DMS79 treated with DMSO at 0.1 percent for 48 hours (cell line): ENCODE results near the gene THSD4.

Source experiments
- DNase-seq: peaks from one replicate; lab custom pipeline; 2025; lab: John Stamatoyannopoulos, UW

THSD4 gene

DNA sequence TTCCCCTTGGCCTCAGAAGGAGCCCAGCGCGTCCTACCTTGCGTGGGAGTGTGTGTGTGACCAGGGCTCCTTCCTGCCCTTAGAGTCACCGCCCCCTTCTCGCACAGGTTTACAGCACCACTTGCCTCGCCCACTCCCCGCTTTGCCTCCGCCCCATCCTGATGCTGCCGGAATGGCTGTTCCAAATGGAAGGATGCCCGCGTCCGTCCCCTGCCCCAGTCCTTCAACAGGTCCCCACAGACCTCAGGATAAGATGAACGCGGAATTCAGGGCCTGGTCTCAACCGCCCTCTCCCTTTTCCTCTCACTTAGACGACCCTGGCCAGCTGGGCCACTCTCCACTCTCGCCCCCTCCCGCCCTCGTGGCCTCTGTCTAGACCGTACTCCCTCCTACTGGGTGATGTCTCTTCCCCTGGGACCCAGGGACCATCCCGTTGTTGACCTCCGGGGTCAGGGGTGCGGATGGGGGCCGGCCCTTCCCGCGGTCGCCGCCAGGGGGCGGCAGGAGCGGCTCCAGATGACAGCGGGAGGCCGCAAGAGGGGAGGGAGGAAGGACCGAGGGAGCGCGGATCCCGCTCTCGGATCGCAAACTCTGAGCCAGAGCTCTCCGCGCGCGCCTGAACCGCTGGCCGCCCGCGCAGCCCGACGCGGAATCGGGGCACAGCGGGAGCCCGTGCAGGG lies at the start of gene THSD4:
Gene THSD4, plus strand, starts transcription at position 585 of the 680 bp plus-strand sequence.
- DNase-seq = no peak

DNA sequence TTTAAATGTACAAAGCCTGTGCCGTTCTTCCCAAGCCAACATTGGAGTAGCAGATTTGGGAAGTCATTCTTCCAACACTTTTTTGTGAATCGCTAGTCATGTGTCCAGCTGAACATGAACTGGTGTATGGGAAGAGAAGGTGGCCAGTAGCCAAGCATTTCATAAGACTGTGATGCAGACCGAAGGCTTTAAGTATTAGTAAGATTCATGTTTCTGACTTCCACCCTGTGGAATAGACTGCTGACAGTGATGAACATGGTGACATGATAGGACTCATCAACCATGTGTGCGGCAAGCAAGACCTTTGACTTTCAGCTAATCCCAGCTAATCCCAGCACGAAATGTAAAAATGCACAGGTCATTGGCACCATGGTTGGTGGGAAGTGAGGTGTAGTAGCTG lies 48.3 kb upstream of the THSD4 start:
- no peak for DNase-seq

DNA sequence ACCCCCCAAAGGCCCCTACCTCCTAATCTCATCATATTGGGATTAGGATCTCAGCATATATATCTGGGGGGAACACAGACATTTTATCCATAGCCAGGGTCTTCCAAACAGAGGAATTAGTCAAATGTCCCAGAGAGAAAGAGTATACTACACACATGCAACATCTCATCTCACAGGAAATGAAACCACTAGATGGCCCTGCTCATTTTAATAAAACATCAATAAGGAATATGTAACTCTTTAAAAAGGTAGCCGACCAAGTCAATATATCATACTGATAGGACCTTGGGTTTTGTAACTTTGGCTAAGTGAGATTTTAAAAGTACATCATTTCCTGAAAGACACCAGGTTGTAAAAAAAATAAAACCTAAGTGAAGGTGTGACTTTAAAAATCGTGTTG lies 45.6 kb upstream of the THSD4 start:
- DNase-seq = no peak

DNA sequence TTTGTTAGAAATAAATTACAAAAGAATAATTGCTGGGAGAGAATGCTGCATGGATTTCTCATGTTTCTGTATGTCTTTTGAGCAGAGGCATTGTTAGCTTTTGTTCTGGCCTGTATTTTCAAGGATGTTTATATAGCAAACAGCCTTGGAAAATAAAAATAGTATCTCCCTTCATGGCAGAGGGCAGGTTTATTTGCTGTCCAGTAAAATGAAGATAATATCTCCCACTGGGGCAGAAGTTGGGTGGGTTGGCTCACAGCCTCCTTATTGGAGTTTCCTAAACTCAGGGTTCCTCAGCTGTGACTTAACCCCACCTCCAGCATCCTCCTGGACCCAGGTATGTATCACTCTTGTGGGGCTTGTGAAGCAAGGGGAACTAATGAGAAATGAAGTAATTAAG lies 43.7 kb upstream of the THSD4 start:
- no peak for DNase-seq

DNA sequence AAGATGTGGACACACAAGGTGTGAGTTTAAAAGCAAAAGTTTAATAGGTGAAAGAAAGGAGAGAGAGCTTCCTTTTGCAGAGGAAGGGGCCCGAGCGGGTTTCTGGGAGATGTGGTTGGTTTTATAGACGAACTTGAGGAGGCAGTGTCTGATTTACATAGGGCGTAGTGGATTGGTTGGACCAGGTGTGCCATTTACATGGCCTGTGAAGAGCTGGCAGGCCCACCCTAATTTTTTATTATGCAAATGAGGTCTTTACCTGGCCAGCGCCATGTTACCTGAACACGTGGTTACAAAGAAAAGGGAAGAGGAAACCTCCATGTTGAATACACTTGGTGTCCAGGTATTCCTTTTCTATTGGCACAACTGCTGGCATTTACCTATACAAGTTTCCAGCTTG lies 42.8 kb upstream of the THSD4 start:
- DNase-seq = no peak

DNA sequence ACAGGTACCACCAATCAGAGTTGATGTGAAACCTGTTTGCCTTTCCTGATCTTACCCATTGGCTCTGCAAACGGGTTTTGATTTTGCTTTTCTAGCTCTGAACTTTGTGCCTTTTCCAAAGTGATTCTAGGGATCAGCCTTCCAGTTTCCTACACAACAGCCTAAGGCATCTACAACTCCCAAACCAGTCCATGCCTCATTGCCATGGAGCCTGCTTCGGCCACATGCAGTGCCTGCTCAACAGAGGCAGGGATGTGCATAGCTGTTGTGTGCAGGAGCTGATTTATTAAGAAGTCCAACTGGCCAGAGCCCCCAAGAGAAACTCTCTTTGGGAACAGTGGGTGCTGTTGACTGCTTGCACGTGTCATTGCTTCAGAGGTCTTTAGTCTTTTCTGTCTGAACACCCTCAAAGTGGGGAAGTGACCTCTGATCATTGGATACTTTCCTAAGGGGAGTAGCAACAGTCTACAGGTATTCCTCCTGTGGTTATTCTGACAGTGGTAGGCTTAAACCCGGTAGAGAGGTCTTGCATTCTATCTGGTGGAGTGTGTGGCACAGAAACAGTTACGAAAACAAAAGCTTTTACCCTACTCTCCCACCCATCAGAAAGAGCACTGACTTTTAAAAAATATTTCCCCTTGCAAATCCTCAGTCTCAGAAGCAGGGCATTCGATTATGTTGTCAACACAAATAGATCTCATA lies 36.6 kb upstream of the THSD4 start:
- no peak for DNase-seq

DNA sequence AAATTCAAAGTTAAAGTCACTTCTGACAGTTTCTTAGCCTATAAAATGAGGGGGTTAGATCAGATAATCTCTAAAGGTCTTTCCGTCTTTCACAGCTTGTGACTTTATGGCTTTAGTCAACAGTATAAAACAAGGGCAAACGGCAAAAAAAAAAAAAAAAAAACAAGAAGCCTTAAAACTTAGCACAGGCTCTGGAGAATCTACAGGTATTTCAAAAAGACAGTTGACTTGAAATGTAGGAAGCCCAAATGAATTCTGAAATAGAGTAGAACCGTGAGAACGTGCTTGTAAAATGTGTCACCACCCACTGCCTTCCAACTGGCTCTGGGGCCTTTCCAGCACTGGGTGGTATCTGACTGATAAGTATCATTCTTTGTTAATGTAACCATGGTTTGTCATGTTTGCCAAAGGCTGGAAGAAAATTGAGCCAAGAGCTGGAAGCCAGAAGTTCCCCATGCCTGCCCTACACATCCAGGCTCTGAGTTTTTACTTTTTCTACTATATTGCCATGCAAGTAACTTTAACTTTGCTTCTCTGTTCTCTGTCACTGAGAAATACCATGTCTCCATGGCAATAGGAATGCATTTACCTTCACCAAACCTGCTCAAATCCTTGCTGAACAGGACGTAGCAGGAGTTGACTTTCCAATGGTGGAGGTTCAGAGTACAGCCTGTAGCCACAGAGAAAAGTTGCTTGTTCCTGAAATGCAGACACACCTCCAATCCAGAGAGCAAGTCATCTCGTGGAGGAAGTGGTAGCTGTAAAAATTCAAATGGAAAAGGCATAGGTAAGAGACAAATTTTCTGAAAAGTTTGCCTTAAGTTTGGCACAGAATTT lies 35.8 kb upstream of the THSD4 start:
- DNase-seq = no peak

DNA sequence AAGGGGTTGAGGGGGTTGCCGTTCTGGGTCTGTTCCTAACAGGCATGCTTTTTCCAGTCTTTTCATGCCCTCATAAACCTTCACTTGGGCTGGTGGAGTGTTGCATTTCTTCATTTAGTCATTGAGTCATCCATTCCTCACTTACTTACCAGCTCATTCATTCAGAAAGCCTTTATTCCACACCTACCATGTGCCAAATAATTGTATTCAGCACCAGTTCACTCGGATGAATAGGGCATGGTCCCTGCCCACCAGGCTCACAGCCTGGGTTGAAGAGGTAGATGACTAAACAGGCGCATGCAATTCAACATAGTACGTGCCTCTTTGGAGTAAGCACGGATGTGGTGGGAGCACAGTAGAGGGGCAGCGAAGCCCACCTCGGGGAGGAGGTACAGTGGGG lies 35.1 kb upstream of the THSD4 start:
- no peak for DNase-seq

DNA sequence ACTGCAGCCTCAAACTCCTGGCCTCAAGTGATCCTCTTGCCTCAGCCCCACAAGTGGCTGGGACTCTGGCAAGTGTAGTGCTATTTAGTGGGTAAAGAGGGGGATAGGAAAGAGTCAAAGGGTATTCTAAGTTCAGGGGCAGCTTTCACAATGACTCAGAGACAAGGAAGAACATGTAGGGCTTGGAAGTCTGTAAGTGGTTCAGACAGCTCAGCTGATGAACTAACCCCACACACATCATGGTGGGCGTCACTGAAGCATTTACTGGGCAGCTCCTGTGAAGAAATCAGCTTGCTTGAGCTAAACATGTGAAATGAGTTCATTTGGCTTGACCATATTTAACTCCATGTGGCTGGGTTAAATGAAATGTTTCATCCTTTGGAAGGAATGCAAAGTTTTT lies 34.6 kb upstream of the THSD4 start:
- DNase-seq = no peak

DNA sequence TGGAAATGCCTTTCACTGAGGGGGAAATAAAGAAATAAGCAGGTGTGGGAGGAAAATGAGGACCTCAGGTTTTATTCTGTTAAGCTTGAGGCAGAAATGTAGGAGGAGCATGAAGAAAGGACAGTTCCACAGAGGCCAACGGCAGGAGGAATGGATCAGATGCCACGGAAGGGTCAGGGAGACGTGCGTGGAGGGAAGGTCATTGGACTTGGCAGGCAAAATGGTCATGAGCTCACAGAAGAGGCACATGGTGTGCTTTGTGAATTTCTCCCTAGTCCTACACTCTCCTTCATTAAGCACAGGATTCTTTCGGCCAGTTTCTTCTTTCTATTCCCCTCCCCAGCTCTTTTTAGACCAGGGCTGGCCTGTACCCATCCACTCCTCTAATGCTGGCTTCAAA lies 32.5 kb upstream of the THSD4 start:
- DNase-seq = no peak

DNA sequence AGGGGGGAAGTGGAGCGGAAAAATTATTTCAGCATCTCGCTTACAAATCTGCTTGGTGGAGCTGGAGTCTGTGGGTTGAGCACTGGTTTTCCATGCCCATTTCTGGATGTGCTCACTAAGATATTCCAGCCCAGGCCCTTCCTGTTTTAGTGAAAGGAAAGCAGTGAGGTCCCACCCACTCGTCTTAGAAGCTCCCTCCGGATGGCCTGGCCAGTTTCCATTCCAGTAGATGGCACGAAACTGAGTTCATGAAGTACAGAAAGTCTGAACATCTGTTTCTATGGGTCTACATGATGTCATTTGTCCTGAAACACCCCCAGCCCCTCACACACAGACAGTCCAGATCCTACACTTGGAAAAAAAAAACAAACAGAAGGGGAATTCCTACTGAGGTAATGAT lies 31.9 kb upstream of the THSD4 start:
- no peak for DNase-seq

DNA sequence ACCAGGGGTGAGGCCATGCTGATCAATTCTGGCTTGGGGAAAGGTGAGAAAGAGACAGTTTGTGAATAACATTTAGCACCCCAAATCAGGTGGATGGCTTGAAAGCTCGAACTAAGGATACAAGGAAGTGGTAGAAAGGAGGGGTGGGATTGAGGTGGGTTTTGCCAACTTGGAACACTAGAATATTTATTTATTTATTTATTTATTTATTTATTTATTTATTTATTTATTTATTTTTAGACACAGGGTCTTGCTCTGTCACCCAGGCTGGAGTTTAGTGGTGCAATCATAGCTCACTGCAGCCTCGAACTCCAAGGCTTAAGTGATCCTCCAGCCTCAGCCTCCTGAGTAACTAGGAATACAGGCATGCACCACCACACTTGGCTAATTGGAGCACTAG lies 31.0 kb upstream of the THSD4 start:
- no peak for DNase-seq

DNA sequence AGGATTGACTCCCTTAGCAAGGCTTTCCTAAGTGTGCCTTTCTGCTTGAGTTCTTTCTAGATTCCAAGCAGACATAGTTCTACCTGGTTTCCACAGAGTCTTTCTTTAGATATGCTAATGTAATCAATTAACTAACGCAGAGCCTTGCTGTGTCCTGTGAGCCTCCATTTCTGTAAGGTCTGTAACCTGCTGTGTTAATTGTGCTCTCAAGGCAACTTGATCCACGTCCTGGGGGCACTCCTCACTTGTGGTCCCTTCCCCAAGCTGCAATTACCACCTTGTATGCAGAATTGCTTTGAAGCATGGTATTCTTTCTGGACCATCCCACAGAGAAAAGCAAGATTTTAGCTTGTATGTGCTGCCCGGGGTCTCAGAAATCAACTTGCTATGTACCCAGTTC lies 29.5 kb upstream of the THSD4 start:
- DNase-seq = no peak

DNA sequence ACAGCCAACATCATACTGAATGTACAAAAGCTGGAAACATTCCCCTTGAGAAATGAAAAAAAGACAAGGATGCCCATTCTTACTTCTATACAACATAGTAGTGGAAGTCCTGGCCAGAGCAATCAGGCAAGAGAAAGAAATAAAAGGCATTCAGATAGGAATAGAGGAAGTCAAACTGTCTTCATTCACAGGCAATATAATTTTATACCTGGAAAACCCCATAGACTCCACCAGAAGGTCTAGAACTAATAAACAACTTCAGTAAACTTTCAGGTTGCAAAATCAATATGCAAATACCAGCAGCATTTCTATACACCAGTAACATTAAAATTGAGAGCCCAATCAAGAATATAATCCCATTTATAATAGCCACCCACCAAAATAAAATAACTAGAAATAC lies 27.1 kb upstream of the THSD4 start:
- DNase-seq = no peak

DNA sequence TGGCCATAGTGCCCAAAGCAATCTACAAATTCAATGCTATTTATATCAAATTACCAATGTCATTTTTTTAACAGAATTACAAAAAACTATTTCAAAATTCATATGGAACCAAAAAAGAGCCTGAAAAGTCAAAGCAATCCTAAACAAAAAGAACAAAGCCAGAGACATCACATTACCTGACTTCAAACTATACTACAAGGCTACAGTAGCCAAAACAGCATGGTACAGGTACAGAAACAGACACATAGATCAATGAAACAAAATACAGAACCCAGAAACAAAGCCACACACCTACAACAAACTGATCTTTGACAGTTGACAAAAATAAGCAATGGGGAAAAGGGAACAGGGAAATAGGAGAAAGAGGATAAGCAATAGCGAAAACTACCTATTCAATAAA lies 26.6 kb upstream of the THSD4 start:
- DNase-seq = no peak

DNA sequence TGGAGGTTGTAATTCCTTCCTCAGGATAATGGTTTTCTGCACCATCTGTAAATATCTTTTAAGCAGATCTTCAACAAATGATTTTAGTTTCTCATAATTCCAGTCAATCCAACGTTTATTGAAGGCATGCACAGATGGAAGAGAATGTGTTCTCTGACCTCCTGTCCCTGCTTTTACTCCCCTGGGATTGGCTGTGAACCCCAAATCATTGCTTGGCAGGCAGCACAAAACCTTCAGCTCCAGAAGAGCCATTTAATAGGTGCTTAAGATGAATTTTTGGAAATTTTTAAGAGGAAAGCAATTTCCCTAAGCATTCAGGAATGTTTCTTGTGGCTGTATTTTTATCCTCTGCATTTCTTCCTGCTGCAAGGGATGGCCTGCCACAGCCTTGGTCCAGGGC lies 25.5 kb upstream of the THSD4 start:
- no peak for DNase-seq

DNA sequence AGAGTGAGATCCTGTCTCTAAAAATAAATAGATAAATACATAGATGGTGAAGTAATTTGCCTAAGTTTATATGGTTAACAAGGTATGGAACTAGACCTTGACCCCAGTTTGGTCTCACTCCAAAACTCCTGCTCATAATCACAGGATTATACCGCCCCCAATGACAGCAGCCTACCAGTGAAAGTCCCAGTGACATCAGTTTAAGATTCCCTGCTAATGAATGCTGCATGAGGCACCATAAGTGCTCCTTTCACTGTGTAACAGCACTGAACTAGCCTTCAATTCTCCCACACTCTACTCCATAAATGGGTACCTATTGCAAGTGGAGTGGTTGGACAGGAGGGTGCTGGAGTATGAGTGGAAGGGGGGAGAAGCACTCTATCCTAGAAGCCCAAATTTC lies 23.7 kb upstream of the THSD4 start:
- DNase-seq = no peak

DNA sequence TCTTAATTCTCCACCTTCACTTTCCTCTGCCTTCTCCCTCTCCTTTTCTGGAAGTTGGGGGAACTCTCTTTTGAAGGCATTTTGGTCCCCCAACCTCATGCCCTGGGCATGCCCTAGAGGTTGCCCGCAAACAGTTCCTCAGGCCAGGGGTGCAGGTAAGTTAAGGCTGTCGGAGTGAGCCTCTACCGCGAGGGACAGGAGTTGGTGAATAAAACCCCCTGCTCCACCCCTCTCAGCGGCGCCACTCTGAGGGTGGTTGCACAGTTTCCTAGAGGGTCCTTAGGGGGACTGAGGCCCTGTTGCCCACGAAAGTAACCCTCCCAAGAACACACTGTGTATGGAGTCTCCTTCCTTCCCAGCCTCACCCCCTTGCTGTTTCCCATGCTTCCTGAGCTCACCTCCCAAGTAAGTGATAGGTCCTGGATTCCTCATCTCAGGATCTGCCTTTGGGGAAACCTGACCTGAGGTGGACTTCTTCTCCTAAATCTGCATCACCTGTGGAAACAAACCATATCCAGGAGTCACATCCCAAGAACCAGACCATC lies 23.1 kb upstream of the THSD4 start:
- DNase-seq = no peak

DNA sequence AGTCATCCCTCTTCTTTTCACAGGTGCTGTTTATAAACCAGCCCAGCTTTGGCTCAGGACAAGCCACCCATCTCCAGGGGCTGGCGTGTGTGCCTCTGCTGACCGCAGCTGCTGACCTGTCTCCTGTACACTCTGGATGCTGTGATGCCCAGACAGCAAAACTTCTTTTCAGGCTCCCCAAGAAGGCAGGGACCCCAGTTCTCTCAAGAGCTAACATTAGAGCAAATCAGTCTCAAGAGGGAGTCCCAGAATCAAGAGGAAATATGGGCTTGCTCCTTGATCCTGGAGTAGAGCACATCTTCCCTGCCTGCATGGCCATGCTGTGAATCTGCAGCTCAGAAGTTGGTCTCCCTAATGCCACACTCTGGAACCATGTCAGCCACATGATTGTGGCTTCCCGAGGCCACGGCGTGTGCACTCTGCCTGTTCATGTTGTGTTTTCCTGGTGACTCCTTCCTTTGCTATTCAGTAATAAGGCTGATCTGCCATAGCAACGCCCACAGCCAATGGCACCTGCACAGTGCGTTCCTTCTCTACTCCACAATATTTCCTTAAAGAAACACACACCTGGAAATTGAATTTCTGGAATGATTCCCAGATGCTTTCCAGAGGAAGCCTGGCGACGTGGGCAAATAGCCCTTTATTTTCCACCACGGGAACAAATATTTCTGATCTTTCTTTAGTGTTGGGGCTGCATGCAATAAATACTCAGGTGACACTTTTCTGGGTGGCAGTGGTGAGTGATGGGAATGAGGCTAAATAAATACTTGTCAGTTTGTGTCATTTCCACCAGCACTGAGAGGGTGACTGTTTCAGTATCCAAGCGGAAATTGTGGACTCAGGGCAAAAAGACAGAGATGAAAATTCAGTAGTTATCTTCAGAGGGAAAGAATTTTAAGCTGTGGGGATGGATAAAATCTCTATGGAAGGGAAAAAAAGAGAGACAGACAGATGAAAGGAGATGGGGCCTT lies 21.9 kb upstream of the THSD4 start:
- DNase-seq = no peak

DNA sequence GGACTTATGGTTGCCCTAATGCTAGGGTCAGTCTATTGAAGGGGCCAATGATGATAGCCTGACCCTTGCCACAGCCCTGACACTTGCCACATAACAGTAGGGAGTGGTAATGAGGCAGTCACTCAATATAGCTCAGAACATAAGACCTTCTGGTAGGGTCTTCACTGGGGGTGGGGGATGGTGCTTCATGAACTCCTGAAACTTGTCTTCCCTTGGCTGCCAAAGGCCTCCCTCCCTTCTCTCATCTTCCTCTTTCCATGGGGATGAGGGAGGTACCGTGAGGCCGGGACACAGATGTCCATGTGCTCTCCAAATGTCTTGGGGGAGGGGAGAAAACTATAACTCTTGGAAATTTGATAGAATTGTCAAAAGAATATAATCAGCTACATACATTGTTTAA lies 21.1 kb upstream of the THSD4 start:
- no peak for DNase-seq

DNA sequence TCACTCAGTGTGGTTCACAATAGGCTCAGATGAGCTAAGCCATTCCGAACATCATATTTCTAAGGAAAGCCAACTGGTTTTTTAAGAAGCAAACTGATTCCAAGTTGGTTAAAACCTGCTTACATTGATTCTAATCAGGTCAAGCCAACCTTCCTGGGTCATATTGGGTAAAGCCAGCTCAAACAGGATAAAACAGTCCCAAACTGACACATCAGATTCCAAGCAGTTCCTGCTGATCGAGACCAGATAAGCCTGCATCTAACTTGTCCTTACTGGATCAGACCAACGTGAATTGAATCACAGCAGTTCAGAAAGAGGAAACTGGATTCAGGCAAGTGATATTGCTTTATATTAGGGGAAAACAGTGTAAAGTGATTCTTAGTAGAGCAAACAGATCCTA lies 18.6 kb upstream of the THSD4 start:
- no peak for DNase-seq

DNA sequence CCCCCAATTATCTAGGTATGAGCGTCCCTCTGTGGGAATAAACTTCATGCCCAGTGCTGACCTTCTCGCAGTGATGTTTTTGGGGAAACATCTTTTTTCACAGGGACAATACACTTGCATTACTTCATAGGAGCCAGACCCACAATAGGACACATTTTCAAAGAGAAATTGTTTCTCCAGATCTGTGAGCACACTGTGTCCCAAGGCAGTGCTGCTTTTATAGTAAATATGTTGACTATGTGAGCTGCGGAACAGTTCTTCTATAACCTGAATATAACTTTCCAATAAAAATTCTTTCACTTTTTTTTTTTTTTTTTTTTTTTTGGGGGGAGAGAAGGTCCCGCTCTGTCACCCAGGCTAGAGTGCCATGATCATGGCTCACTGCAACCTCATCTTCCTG lies 17.4 kb upstream of the THSD4 start:
- DNase-seq = no peak
